H1 (cell line): ENCODE results near the gene RAD51B. TPM values are rescaled to one million over a fixed set of nuclear protein-coding genes. Genes with fewer than 3 reads are reported as not detected.

ENCODE experiments used
- BRCA1 ChIP-seq: IDR thresholded peaks from 2 replicates; pipeline ENCODE4 v1.6.1; 2012; ENCODE audit warnings: low read depth, low read length, improper control_type of control experiment
- KDM5A ChIP-seq: fragments of 200-600 bp; IDR thresholded peaks from 2 replicates; pipeline ENCODE4 v1.7.1; 2012; ENCODE audit warnings: mild to moderate bottlenecking, low read length, inconsistent platforms, mixed read lengths
- SP2 ChIP-seq: IDR thresholded peaks from 2 replicates; pipeline ENCODE4 v1.6.1; 2012; ENCODE audit warnings: mild to moderate bottlenecking, low read length, inconsistent platforms
- YY1 ChIP-seq: IDR thresholded peaks from 2 replicates; pipeline ENCODE4 v1.6.1; 2011; ENCODE audit warnings: low read depth, mild to moderate bottlenecking, low read length
- polyA plus RNA-seq, 7 experiments: library from polyadenylated mRNA; depleted of rRNA in 3 of 7; stranded (reverse) in 5 of 7; unstranded in 2 of 7; fragments of >200 nt in 5 of 7; fragments of 200-250 nt in 2 of 7; gene quantifications; 1 replicate in 5 of 7; 2 replicates in 1 of 7; 4 replicates in 1 of 7; pipeline versions ENCODE4 v1.2.1 to v1.2.3, GENCODE V29; 2011 to 2013; ENCODE audit warnings: missing spikeins in 2 of 7, mixed read lengths in 2 of 7
- total RNA-seq: library from RNA; stranded (reverse); fragmentation: NEBNext Ultra II Directional; extraction: Animal tissue kit (Norgen Biotek cat#: 25700); gene quantifications from 2 replicates; pipeline ENCODE4 v1.2.1, GENCODE V29; 2021

RAD51B gene
- total and polyA plus RNA-seq, 2 of the 8 experiments (the other 6 are each of a cell fraction or from before 2014, with no cell fraction given): 3.9 to 14.9 TPM

DNA sequence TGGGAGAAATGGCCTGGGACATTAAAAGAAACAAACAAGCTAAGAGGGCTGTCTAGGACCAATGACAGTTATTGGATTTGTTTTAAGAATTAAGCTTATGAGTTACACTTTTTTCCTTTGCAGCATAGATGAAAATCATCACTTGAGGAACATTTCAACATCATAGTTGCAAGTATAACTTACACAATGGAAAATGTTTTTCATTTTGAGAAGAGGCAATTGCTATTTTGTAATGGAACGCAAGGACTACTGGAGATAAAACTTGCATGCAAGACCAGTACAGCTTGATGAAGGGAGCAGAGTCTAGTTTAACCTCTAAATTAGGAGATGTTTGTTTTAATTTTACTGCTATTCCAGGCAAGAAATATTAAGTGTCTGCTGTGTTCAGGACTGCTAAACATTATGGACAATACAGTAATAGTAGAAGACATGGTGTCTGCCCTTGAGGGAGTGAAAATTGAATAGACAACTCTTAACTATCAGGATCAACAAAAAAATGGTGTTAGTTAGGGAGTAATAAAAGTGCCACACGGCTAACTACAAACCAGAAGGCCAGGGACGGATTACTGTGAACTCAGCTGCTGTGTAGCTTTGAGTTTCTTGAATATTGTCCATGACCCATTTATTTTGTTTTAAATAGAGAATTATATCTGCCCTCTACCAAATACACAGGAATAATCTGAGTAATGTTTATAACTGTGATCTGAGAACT is 374.5 kb downstream of the RAD51B start (continued):
- TF ChIP-seq BRCA1 (no peak), YY1 (no peak), KDM5A (no peak), SP2 (no peak)
